ENCODE measurements around the gene SDHB.

- TF ChIP-seq CTCF (IDR thresholded peaks at IDR 0.05) (no peak), EZH2 (IDR thresholded peaks at IDR 0.05) (no peak)
Observed at GRCh38 chr1:17071794-17072193, 18.0 kb upstream of the SDHB start.
